HL-60 (cell line): ENCODE results near the gene DAZAP1.

Experiments
- GABPA ChIP-seq: IDR thresholded peaks from 2 replicates; pipeline ENCODE4 v1.6.1; 2012; ENCODE audit warnings: low read depth
- POLR2AphosphoS5 ChIP-seq: IDR thresholded peaks from 2 replicates; pipeline ENCODE4 v1.6.1; 2012; ENCODE audit warnings: low read depth
- REST ChIP-seq: IDR thresholded peaks from 2 replicates; pipeline ENCODE4 v1.6.1; 2012; ENCODE audit warnings: low read depth; ENCODE audit not compliant: insufficient replicate concordance
- SPI1 ChIP-seq: IDR thresholded peaks from 2 replicates; pipeline ENCODE4 v1.6.1; 2012; ENCODE audit warnings: low read depth, mild to moderate bottlenecking, borderline replicate concordance
- TF ChIP-seq, protein P1 (sequence below): IDR thresholded peaks from one replicate; pipeline ENCODE4 v1.5.1; 2011; ENCODE audit warnings: low read length, control low read depth, inconsistent platforms; ENCODE audit not compliant: insufficient read depth

- TF ChIP-seq, protein P1, sequence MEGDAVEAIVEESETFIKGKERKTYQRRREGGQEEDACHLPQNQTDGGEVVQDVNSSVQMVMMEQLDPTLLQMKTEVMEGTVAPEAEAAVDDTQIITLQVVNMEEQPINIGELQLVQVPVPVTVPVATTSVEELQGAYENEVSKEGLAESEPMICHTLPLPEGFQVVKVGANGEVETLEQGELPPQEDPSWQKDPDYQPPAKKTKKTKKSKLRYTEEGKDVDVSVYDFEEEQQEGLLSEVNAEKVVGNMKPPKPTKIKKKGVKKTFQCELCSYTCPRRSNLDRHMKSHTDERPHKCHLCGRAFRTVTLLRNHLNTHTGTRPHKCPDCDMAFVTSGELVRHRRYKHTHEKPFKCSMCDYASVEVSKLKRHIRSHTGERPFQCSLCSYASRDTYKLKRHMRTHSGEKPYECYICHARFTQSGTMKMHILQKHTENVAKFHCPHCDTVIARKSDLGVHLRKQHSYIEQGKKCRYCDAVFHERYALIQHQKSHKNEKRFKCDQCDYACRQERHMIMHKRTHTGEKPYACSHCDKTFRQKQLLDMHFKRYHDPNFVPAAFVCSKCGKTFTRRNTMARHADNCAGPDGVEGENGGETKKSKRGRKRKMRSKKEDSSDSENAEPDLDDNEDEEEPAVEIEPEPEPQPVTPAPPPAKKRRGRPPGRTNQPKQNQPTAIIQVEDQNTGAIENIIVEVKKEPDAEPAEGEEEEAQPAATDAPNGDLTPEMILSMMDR: no peak
- TF ChIP-seq SPI1 (peak; percentile 95), GABPA (0 out of 2 replicates have a peak, but pooled peaks have one; percentile 18), POLR2AphosphoS5 (no peak), REST (no peak)
Observed at GRCh38 chr19:1360818-1361461, 46.4 kb upstream of the DAZAP1 start.
